ENCODE results near the gene SBSN.
A peak's percentile ranks its signal among the peaks of the same experiment; 100 is the strongest.

Gene SBSN

DNA sequence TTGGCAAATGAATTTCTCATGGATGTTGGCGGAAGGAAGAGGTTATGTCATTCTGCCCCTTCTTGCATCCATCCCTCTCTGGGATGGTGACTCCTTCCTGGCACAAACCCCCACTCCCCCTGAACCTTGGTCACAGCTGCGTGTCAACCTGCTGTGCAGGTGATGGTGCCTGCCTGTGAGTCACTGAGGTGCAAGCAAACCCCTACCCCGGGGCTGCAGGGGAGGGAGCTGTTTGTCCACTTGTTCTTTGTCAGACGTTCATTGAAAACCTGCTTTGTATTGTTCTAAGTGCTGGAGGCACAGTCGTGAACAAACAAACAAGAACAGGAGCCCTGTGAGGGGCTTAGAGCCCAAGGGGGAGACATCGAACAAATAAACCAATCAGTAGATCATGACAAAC, 3.2 kb upstream of the SBSN start:
- no peak for DNase-seq

DNA sequence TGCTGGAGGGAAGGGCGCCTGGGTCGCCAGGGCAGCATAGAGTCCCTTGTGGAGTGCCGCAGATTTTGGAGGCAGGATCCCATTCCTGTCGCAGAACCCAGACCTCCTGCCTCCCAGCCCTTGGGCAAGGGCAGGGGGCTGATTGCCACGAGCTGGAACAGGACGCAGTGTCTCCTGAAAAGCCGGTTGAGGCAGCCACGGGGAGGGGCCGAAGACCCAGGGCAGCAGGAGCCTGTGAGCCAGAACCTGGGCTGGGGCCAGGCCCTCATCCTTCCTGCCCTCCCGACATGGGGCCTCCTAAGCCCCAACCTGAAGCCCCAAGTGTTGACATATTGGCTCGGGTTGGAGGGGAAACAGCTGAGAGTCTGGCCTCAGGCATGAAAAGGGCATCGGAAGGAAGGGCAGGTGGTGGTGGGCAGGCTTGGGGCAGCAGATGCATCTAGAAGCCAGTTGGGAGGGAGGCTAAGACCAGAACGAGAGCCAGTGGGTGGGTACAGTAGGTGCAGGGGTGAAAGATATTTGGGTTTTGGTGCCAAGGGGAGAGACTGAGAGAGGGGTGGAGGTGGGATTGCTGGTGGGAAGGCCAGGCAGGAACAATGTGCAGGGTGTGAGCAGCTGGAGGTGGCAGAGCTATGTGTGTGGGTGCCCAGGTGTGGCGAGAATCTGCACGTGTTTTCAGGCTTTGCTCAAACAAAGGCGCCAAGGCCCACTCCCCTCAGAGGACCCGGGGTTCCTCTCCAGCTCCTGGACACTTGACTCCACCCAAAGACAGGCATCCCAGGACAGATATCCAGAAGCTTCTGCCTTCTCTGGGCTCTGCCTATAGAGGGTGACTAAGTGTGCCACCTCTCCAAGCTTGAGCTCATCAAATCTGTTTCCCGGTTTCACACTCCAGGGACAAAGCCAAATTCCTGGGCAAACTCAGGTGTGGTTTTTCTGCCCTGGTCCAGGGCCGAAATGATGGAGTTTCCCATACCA, 1.4 kb upstream of the SBSN start:
- no peak for DNase-seq

DNA sequence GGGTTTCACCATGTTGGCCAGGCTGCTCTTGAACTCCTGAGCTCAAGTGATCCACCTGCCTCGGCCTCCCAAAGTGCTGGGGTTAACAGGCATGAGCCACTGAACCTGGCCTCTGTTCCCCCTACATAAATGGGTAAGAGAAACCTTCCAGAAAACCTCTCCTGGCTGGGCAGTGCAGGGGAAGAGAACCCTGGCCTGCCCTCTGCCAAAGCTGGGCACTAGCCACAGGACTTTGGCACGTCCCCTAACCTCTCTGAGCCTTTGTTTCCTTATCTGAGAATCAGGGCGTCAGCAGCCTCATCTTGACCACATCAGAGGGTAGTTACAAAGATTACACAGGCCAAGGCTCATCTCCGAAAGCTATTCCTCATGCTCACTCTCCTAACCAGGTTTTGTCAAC, 2.2 kb downstream of the SBSN start:
- DNase-seq = no peak

DNA sequence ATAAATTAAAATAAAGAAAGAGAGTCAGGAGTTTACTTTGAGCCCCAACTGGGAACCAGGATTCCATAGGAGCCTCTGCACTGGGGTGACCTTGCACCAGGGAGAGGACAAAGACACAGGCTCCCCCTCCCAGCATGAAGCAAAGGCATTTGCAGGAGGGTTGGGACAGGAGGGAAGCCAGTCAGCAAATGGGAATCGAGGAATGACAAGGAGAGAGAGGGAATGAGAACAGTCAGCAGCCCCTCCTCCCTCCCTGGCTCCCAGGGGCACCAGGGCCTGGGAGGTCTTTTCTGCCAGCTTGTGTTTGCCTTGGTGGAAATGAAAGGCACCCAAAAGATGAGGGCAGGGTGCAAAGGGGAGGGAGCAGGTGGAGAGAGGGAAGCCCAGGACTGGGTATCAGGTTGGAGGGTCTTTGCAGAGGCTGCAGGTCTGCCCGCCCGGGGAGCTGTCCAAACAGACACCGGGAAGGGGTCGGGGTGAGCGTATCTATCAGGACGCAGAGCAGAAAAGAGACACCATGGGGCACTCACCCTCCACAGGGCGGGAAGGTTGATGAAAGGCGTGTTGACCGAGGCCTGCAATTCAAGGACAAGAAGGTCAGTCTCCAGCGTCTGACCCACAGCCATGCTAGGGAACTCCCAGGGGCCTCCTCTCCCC, 3.8 kb downstream of the SBSN start:
- DNase-seq = no peak

DNA sequence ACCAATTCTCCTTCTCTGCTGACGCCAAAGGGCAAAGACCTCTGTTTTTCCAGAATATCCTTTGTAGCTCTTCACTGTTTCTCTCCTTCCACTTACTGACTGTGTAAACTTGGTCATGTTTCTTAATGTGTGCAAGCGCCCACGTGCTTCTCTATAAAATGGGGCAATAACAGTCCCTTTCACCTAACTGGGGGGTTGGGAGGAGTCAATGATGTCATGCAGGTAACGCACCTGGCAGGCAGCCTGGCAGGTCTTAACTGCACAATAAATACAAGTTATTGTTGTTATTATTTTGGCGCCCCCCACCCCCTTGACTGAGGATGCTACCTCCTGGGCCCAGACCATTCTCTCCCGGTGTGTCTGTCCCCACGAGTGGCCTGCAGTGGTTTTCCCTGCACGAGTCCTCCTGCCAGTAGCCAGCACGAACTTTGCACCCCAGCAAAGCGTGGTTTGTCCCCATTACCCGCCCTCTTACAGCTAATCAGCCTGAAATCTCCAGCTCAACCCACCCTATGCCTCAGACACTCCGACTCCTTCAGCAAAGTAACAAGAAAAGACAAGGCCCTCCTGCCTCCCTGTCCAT, 5.3 kb downstream of the SBSN start:
- DNase-seq = no peak

DNA sequence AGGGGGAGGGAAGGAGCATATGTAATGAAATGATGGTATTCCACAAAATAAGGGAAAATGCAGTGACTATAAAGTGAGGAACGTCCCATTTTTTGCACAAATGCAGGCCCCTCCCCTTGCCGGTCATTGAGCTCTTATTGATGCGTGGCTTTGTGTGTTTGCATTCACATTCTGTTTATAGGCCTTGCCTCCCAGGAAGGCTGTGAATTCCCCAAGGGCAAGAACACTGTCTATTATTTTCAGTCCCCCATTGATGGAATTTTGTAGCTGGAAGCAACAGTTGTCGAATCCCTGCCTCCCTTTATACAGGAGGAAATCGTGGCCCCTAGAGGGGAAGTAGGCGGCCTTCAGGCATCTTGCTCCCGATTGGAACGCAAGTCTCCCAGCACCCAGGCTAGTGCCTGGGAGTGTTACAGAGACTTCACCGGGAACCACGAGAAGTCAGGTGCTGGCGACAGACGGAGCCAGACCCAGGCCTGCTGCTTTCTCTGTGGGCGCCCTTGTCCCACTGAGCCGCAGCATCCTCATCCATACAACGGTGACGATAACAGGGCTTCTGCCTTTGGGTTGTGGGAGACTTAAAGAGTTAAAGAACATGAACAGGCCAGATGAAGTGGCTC, 6.9 kb downstream of the SBSN start:
- no peak for DNase-seq

DNA sequence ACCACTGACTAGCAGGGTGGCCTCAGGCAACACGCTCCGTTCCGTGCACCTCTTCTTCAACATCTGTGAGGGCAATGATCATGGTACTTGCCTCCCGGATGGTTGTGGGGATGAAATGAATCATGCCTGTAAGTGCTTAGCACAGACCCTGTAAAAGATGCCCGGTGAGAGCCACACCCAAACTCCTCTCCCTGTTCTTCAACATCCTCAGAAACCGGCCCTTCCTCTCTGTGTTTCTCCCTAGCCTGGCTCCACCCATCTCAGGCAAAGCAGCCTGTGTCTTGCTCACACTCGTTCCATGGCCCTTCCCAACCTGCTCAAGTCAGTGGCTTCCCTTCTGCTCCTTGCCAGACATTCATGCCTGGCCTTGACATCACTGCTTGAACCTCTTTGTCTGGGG, 8.8 kb downstream of the SBSN start:
- no peak for DNase-seq

DNA sequence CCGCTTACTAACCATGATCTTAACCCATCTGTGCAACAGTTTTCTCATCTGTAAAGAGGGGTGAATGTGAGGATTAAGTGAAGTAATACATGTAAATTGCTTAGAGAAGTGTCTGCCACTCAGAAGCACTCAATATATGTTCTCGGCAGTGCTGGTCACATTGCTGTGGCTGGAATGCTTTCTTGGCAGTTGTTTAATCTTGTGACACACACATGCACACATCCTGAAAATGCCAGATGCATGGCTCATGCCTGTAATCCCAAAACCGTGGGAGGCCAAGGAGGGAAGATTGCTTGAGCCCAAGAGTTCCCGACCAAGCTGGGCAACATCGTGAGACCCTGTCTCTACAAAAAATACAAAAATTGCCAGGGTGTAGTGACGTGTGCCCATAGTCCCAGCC, 9.8 kb downstream of the SBSN start:
- DNase-seq = no peak

DNA sequence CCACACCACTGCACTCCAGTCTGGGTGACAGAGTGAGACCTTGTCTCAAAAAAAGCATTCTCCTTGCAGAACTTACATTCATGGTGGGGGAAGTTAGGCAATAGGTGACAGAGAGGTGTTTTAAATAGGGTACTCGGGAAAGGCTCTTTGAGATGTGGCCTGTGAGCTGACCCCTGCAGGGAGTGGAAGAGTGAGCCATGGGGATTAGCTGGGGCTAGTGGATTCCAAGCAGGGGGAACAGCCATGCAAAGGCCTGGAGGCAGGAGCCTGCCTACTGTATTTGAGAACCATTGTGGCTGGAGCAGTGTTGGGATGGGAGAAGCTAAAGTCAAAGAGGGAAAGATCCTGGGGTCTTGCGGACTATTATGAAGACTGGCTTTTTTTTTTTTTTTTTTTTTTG, 10.8 kb downstream of the SBSN start:
- DNase-seq = no peak

DNA sequence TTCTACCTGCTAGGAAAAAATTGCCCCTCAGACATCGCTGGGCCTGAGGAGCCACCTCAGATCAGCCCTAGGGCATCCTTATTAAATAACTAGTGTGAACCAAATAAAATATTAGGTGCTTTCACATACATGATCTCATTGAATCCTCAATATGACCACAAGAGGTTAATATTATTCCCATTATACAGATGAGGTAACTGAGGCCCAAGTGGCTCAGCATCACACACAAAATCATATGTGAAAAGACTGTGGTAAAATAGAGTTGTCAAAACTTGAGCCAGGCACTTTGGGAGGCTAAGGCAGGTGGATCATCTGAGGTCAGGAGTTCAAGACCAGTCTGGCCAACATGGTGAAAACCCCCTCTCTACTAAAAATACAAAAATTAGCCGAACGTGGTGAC, 11.8 kb downstream of the SBSN start:
- DNase-seq = no peak

DNA sequence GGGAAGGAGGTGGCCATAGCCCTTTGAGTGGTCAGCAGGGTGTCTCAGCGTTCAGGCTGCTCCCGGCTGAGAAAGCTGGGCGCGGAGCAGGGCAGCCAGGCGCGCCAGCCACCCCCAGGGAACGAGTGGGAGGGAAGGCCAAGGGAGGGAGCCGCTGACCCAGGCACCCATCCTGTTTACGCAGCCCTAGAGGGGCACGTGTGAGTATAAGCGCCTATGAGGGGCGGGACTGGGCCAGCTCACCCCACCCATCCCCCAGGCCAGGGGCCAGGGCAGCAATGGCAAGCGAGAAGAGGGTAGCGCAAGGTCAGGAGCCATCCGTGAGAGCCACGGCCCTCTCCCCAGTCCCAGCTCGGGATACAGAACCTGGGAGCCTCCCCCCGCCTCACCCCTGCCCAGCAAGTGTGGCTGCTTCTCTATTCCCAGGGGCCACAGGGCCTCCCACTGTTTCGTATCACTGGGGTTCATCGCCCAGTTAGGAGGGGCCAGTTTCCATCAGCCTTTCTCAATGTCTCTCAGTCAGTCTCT, 13.8 kb downstream of the SBSN start:
- DNase-seq = no peak

DNA sequence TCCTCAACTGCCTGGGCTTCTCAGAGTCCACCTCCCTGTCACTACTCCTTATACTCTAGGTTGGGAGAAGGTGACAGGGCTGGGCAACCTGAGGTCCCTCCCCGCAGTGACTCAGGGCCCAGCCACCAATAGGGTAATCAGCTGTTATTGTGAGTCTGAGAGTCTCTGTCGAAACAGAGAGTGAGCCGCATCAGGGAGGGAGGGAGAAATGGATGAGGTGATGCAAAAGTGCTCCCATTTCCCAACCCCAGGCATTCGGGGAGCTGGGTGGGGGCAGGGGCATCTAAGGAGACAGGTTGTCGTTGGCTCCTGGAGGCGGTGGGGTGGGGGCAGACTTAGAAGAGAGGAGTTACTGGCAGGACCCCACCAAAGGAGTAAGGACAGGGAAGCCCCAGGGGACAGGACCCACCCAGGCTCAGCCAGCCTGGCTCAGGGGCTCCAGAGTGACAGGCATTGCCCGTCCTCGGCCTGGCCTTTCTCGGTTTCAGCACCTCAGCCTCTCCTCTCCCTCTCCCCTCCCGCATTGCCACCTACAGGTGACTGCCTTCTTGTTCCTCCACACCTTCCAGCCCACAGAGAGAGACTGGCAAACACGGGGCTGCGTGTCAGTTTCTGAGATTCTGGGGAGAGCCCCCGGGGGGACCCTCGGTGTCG, 14.4 kb downstream of the SBSN start, which contains the start of gene DMKN:
TSS of gene DMKN (minus strand) at position 22 of the 654 bp plus-strand sequence. CDS start 174 bp downstream, outside the sequence.
- DNase-seq = no peak

DNA sequence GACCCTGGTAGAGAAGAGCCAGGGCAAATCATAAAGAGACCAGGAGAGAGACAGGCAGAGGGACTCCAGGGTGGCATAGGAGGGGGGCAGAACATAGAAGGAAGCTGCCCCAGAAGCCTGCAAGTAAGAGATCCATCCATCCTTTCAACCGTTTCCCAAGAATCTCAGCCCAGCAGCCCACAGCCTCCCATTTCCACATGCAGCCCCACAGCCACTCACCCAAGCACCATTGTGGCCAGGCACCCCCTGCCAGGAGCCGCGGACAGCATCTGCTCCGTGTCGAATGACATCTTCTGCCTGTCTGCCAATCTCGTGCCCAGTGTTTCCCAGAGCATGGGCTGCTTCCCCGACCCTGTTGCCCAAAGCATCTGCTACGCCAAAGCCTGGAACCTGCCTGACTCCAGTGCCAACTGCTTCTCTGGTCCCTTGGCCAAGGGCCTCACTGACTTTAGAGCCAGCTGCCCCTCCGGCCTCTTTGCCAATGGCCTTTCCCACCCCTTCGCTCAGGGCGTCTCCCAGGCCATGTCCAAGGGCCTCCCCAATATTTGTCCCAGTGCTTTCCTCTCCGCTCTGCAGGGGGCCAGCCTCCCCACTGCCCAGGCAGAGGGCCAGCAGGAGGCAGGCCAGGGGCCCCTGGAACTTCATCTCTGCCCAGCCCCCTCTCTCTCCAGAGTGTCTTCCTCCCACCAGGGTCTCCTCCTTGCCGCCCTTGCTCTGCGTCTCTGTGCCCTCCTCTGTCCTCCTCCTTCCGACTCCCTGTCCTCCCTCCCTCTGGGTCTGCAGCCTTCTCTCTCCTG, 15.1 kb downstream of the SBSN start:
- no peak for DNase-seq

DNA sequence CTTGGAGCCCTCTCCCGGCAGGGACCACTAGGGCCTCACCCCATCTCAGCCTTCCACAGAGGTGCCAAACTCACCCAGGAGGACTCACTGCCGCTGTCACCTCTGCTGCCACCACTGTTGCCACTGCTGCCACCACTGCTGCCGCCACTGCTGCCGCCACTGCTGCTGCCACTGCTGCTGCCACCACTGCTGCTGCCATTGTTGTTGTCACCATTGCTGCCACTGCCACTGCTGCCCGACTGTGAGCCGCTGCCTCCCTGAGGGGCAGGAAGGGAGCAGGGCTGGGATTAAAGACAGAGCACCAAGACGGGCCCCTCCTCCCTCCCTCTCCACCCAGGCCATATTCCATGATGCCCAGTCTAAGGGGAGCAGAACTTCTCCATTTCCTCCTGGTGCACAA, 16.8 kb downstream of the SBSN start:
- no peak for DNase-seq

DNA sequence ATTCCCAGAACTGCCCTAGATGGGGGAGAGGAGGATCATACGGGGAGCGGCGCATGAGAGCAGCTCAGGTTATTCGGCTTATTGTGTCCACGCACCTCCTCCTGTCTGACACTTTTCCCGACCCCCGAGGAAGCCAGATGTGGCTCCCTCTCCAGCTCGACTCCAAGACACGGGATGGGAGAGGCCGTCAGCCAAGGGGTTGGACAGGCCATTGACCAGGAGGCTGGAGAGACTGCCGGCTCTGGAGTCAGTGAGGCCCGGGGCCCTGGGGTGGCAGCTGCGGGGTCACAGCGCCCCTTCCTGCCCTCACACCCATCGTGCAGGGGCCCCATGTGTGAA, 17.5 kb downstream of the SBSN start:
- no peak for DNase-seq

DNA sequence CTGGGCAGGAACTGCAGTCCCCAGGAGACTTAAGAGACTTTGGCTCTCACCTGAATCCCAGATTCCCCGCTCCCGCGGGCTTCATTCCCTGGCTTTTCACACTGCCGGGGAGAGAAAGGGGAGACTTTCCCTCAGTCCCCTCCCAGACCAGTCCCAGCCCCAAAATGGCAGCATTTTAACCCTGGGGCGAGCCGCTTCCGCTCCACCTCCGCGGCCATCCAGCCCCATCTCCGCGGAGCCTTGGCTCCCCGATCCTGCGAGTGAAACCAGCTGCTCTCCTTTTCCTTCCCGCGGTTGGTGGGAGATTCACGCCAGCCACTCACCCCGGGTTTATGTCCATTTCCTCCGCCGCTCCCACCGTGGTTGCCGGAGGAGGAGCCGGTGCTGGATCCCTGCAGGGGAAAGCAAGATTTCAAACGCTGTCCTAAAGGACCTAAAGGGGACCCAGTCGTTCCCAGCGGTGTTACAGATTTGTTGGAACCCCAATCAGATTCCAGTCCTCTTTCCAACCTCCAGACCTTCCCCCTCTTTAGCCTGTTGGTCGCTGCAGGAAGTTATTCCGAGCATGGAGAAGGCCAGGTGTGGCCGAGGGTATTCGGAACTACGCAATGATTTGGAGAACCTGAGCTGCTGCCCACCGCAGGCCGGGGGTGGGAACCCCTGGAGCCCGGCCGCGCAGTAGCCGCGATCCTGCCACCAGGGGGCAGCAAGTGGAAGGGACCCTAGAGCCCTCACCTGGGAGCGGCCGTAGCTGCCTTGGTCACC, 18.1 kb downstream of the SBSN start:
- DNase-seq = peak; percentile 80

DNA sequence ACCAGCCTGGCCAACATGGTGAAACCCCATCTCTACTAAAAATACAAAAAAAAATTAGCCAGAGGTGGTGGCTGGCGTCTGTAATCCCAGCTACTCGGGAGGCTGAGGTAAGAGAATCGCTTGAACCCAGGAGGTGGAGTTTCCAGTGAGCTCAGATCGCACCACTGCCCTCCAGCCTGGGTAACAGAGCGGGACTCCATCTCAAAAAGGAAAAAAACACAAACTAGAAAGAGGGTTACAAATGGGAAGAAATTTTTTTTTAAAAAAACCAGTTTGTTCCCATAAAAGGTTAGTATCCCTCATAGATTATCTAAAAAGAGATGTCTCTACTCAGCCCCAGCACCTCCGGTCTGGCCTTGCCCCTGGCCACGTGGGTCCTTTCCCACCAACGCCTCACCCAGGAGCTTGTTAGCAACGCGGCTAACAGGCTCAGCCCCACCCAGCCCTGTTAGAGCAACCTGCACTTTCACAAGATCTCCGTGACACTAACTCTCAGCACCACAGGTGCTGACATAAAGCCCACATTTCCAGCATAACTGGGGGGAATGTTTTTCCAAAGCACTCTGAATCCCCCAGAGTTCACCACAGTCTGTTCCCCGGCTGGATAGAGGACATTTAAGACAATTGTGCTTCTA, 19.0 kb downstream of the SBSN start:
- DNase-seq = no peak

DNA sequence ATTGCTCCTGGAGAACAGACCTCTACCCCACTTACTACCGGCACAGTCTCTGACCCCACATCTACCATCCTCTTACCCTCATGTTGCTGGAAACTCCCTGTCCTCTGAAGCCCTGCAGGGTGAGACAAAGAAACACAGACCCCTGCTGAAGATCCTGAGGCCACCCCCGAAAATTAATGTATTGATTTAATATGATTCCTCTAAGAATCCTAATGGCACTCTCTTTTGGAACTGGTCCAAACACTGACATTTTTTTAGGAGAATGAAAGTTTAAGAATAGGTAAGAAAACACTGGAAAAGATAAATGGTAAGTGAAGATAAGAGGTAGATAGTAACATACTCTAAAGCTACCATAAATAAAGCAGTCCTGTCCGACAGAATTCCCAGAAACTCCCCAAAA, 20.0 kb downstream of the SBSN start:
- DNase-seq = no peak

DNA sequence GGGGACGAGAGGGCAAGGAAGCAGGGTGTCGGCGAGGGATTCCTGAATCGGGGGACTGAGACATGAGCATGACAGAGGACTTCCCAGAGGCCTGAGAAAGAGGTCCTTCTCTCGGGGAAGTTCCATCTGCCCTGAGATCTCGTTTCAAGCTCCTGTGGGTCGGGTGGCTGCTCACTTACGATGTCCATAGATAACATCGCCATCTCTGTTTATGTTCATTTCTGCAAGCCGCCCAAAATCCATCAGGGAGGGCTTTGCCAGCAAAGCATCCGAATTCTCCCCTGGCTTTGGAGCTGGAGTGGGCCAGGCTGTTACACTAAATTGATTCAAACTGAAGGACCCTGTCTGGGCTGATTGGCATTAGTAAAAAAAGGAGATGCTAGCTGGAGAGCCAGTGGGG, 20.6 kb downstream of the SBSN start:
- DNase-seq = no peak

DNA sequence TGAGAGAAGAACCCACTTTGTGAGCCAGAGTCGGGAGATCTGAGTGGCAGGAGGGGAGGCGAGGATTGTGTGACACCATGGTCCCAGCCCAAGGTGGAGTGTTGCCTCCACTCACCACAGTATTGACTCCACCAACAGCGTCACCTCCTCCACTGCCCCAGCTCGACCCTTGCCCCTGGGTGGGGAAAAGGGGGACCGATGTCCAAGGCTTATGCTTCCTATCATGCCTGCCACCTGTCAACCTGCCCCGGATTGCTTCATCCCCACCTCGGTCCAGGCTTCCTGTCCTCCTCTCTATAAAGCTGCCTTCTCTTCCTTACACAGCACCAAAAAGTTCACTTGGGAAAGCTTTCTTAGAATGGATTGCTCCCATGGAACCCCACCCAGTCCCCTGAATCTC, 22.1 kb downstream of the SBSN start:
- no peak for DNase-seq

DNA sequence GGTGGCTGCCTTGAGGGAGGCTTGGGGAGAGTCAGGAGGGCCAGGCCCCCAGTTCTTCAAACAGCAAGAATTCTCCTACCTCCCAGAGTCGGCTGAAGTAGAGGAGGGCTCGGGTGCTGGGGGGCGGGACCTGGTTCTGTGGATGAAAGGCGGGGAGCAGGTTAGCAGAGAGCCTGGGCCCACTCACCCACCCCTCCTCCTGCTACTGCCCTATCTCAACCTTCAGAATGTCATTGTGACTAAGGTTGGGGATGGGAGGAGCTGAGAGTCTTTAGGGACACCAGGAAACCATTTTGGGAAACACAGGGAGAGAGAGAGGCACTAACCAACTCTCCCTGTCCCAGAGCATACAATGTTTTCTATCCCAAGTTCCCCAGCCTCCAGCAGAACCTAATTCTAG, 25.4 kb downstream of the SBSN start:
- no peak for DNase-seq

Measured in femur (tissue), 1 donor.